ENCODE measurements around the gene ZFPM1. TPM values are rescaled to one million over a fixed set of nuclear protein-coding genes. Genes with fewer than 3 reads are reported as not detected.

The ZFPM1 gene
- total RNA-seq, 1 donor from 2014 or later = 5.5 TPM

DNA sequence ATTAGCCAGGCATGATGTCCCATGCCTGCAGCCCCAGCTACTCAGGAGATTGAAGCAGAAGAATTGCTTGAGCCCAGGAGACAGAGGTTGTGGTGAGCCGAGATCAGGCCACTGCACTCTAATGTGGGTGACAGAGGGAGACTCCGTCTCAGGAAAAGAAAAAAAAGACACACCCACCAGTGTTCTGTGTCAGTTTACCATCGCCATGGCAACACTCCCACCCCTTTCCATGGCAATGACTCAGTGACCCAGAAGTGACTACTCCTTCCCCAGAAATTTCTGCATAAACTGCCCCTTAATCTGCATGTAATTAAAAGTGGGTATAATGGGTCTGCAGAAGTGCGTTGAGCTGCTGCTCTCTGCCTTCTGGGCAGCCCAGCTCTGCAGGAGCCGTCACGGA lies 113.1 kb downstream of the ZFPM1 start:
- no peaks in the 10 kb centered on the region for H3K9me3 ChIP-seq
- H3K27ac ChIP-seq = no peak overlapping the region
- H3K4me1 ChIP-seq = peaks cover 5 to 11% of the 10 kb centered on the region in 2 donors
- intact Hi-C loops (cut with DNase I) = loop anchor here (10.0 kb wide), 1 partner anchor 581 kb away; no protein-coding TSS in a partner anchor
- TF ChIP-seq, protein P1, sequence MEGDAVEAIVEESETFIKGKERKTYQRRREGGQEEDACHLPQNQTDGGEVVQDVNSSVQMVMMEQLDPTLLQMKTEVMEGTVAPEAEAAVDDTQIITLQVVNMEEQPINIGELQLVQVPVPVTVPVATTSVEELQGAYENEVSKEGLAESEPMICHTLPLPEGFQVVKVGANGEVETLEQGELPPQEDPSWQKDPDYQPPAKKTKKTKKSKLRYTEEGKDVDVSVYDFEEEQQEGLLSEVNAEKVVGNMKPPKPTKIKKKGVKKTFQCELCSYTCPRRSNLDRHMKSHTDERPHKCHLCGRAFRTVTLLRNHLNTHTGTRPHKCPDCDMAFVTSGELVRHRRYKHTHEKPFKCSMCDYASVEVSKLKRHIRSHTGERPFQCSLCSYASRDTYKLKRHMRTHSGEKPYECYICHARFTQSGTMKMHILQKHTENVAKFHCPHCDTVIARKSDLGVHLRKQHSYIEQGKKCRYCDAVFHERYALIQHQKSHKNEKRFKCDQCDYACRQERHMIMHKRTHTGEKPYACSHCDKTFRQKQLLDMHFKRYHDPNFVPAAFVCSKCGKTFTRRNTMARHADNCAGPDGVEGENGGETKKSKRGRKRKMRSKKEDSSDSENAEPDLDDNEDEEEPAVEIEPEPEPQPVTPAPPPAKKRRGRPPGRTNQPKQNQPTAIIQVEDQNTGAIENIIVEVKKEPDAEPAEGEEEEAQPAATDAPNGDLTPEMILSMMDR (IDR thresholded peaks at IDR 0.05) = no peak
- no peaks in the 10 kb centered on the region for H3K27me3 ChIP-seq
- H3K4me3 ChIP-seq = no peak overlapping the region
- DNase-seq (ENCODE audit: low spot score in 2 of 2) = no peak
- H3K36me3 ChIP-seq = no peaks in the 10 kb centered on the region

GRCh38 chr16:88568710-88569613 lies 115.9 kb downstream of the ZFPM1 start:
- TF ChIP-seq, protein P1 (IDR thresholded peaks at IDR 0.05) = no peak
- H3K27ac ChIP-seq = peak overlapping the region; percentile 61 to 83
- DNase-seq (ENCODE audit: low spot score in 2 of 2) = no peak
- peak overlapping the region; percentile 79 to 98 for H3K4me3 ChIP-seq
- no peaks in the 10 kb centered on the region for H3K27me3 ChIP-seq
- no peaks in the 10 kb centered on the region for H3K9me3 ChIP-seq
- intact Hi-C loops (cut with DNase I) = loop anchor here (10.0 kb wide), 1 partner anchor 584 kb away; no protein-coding TSS in a partner anchor
- peaks cover 10 to 17% of the 10 kb centered on the region in 2 donors for H3K4me1 ChIP-seq
- peaks cover 0 to 6% of the 10 kb centered on the region in 2 donors for H3K36me3 ChIP-seq

GRCh38 chr16:88569614-88569984 lies 116.5 kb downstream of the ZFPM1 start:
- TF ChIP-seq, protein P1 (IDR thresholded peaks at IDR 0.05) = no peak
- no peak for DNase-seq (ENCODE audit: low spot score in 2 of 2)
- Histone ChIP-seq H3K4me1 (peaks cover 10 to 17% of the 10 kb centered on the region in 2 donors), H3K36me3 (peaks cover 0 to 6% of the 10 kb centered on the region in 2 donors), H3K27me3 (no peaks in the 10 kb centered on the region), H3K9me3 (no peaks in the 10 kb centered on the region), H3K27ac (peak overlapping the region; percentile 61 to 83), H3K4me3 (peak overlapping the region; percentile 79 to 98)
- intact Hi-C loops (cut with DNase I) = loop anchor here (10.0 kb wide), 1 partner anchor 585 kb away; no protein-coding TSS in a partner anchor

- no peaks in the 10 kb centered on the region for H3K9me3 ChIP-seq
- DNase-seq (ENCODE audit: low spot score in 2 of 2) = peak; percentile 77 to 97
- H3K27me3 ChIP-seq = no peaks in the 10 kb centered on the region
- peaks cover 10 to 17% of the 10 kb centered on the region in 2 donors for H3K4me1 ChIP-seq
- intact Hi-C loops (cut with DNase I) = loop anchor here (1.0 to 10.0 kb wide), 8 partner anchors 35 to 803 kb away; partner anchors contain the start of genes APRT, CTU2, GALNS and KLHDC4
- peaks cover 0 to 7% of the 10 kb centered on the region in 2 donors for H3K36me3 ChIP-seq
- TF ChIP-seq, protein P1 (IDR thresholded peaks at IDR 0.05) = no peak
- H3K27ac ChIP-seq = peak within 1 kb of the TSS; percentile 79 to 83
- peak within 1 kb of the TSS; percentile 79 to 98 for H3K4me3 ChIP-seq
These were observed 117.1 kb downstream of the ZFPM1 start, which contains the start of gene ZC3H18 for GRCh38 chr16:88569985-88570690. ZC3H18 (plus strand) TSS chr16:88570403; CDS start chr16:88577124, 6,721 bp downstream.

DNA sequence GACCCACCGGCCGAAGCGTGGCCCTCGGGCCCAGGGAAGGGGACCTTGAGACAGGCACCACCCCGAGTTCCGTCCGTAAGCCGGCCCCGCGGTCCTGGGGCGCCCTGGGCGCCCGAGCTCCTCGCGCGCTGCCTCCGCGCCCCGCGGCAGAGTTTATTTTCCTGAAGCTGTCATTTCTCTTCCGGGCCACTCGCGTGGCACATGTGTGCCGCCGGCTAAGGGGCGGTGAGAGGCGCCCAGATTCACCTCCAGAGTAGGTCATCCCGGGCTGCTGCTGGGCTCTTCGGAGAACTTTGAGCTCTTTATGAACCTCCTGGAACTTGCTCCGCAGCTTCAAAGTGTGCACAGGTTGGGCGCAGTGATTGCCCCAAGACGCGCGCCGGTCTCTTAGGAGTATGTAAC lies 117.6 kb downstream of the ZFPM1 start:
- intact Hi-C loops (cut with DNase I) = loop anchor here (1.0 to 5.0 kb wide), 7 partner anchors 36 to 803 kb away; partner anchors contain the start of genes APRT, CTU2, GALNS and KLHDC4
- no peaks in the 10 kb centered on the region for H3K9me3 ChIP-seq
- DNase-seq (ENCODE audit: low spot score in 2 of 2) = no peak
- H3K27ac ChIP-seq = peak overlapping the region; percentile 79 to 83
- peak overlapping the region; percentile 79 to 98 for H3K4me3 ChIP-seq
- TF ChIP-seq, protein P1 (IDR thresholded peaks at IDR 0.05) = no peak
- H3K36me3 ChIP-seq = peaks cover 0 to 11% of the 10 kb centered on the region in 2 donors
- H3K27me3 ChIP-seq = no peaks in the 10 kb centered on the region
- peaks cover 10 to 17% of the 10 kb centered on the region in 2 donors for H3K4me1 ChIP-seq

All from ascending aorta (tissue), 2 donors.